Fibroblast of villous mesenchyme (primary cell): ENCODE data around the gene VAV3. TPM values are rescaled to one million over a fixed set of nuclear protein-coding genes. Genes with fewer than 3 reads are reported as not detected.

Source experiments
- DNase-seq: peaks from one replicate; pipeline ENCODE4 v3.0.0-alpha.2; 2010; ENCODE audit warnings: low read depth
- H3K4me3 ChIP-seq: 2 replicates; pipeline ENCODE4 v1.5.1; 2011; ENCODE audit warnings: low read depth, mild to moderate bottlenecking, low read length
- total RNA-seq: library from RNA; depleted of rRNA; stranded (reverse); fragments of >200 nt; gene quantifications from 2 replicates; pipeline ENCODE4 v1.2.3, GENCODE V29; 2012
- TF ChIP-seq, protein P1 (sequence below): IDR thresholded peaks from 2 replicates; pipeline ENCODE4 v1.5.1; 2012; ENCODE audit warnings: low read depth, mild to moderate bottlenecking, low read length; ENCODE audit not compliant: insufficient read depth

VAV3 gene
- total RNA-seq, 1 donor, result 0.43 TPM

DNA sequence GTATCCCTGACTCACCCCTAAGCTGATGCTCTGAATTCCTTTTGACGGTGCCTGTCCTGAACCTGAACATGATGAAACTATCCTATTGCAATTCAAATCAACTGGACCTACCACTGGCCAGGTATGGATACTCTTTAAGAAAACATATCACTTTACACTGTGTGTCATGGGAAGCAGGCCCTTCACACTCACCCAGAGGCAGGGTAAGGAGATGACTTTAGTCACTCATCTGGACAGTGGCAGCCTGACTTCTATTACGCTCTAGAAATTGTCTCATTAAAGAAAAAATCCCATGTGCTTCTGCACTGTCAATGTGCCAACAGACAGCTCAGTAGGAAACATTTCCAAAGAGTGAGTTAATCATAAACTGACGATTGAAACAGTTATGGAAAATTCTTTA is 94.3 kb downstream of the VAV3 start:
- no peak overlapping the region for H3K4me3 ChIP-seq
- no peak for DNase-seq
- TF ChIP-seq, protein P1, sequence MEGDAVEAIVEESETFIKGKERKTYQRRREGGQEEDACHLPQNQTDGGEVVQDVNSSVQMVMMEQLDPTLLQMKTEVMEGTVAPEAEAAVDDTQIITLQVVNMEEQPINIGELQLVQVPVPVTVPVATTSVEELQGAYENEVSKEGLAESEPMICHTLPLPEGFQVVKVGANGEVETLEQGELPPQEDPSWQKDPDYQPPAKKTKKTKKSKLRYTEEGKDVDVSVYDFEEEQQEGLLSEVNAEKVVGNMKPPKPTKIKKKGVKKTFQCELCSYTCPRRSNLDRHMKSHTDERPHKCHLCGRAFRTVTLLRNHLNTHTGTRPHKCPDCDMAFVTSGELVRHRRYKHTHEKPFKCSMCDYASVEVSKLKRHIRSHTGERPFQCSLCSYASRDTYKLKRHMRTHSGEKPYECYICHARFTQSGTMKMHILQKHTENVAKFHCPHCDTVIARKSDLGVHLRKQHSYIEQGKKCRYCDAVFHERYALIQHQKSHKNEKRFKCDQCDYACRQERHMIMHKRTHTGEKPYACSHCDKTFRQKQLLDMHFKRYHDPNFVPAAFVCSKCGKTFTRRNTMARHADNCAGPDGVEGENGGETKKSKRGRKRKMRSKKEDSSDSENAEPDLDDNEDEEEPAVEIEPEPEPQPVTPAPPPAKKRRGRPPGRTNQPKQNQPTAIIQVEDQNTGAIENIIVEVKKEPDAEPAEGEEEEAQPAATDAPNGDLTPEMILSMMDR, result no peak

DNA sequence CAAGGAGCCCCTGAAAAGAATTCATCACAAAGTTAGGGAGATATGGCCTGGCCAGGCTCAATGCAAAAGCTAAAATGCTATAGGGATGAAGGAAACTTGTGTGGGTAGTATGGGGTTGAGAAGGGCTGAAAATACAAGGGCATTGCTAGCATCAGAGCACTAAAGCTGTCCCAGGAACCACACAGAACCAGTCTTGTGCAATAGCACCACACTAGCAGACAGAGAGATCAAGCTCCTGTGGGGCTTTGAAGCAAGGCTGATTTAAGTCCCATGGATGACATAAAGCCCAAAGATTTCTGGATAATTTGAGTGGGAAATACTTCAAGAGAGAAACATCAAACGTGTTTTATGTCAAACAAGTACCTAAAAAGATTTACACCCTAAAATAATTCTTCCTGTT is 97.1 kb downstream of the VAV3 start:
- DNase-seq, result no peak
- TF ChIP-seq, protein P1, result no peak
- H3K4me3 ChIP-seq, result no peak overlapping the region

DNA sequence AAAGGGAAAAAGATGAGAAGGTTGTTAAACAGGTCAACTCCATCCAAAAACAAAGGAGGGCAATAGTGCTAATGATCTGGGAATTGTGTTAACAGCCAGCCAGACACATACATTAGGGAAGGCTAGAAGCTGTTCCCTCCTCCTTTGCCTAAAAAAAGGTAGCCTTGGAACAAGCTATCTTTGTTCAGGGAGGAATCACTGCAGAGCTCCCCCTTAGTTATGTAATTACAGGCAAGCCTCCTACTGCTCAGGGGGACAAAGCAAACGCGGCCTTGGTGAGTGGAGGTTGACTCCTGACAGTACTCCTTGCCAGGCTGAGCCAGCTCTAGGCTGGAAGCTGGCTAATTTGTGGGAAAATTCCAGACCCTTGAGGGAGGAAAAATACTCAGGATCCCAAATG is 97.6 kb downstream of the VAV3 start:
- TF ChIP-seq, protein P1, result no peak
- DNase-seq, result no peak
- H3K4me3 ChIP-seq, result no peak overlapping the region

DNA sequence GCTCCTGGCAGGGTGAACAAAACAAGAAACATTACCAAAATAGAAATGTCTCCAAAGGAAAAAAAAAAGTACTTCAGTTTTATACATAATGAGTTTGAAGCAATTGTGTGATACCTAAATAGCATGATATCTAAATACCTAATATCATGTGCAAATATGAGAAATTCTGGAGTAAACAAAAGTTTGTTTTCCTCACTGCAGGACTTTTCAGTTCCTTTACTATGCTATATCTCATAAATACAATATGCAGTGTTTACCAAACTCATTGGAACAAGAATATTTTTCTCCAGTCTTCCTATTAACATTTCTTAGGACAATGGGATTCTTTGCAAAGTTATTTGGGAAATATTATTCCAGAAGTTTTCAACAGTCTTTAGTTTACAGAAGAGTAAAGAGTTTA is 98.1 kb downstream of the VAV3 start:
- no peak overlapping the region for H3K4me3 ChIP-seq
- TF ChIP-seq, protein P1, result no peak
- DNase-seq, result no peak

DNA sequence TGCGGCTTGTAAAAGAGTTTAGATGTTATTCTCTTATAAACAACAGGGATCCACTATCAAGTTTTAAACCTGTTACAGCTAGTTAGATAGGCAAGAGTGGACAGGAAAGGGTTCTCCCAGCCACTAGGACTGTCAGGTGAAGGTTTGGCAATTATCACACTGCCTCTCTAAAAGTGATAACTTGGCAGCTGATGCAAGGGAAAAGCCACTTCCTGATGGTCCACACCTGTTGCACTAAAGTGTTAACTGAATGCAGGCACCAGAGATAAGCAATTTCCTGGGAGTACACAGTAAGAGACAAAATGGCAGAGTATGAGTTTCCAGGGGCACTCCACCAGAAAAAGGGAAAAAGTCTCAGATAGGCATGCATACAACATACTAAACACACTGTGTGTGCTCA is 99.4 kb downstream of the VAV3 start:
- no peak overlapping the region for H3K4me3 ChIP-seq
- TF ChIP-seq, protein P1, result no peak
- DNase-seq, result no peak

DNA sequence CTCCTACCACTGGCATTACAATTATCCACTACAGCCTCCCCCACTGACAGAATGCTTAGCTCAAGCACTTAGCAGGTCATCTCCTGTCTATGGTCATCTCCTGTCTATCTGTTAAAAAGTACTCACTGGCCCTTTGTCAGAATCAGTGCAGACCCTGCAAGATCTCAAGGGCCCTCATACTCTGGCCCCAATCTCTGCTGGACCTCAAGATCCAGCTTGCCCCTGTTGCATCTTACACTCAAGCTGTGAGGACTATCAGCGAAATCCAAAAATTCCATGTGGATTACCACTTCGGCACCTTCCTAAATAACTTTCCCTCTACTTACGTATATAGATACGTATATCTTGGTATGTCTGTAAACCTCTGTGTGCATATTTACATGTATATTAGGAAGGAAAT is 101.6 kb downstream of the VAV3 start:
- TF ChIP-seq, protein P1, result no peak
- no peak for DNase-seq
- no peak overlapping the region for H3K4me3 ChIP-seq

DNA sequence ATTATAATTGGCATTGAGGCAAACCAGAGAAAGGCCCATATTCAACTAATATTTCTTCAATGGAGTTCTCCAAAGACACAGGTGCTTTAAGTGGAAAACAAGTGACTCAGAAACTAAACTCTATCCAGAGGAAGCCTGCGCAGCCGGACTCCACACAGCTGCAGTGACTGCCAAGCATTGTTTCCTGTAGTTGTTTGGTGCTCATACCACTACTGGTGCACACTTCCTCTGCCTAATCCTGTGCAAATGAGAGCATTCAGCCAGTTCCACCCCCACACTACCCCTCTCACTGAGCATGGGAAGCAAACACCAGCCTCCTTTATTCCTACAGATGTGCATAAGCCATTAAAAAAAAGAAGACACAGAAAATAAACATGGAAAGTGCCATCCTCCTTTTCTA is 102.9 kb downstream of the VAV3 start:
- no peak for DNase-seq
- no peak overlapping the region for H3K4me3 ChIP-seq
- TF ChIP-seq, protein P1, result no peak
